Germinal center (tissue), 1 donor: Measurements from ENCODE around the gene RPGRIP1L.
A peak's percentile ranks its signal among the peaks of the same experiment; 100 is the strongest.

Source experiments
- DNase-seq: peaks from one replicate; pipeline ENCODE4 v3.0.0; 2012; ENCODE audit warnings: mixed read lengths, low spot score

The RPGRIP1L gene

DNA sequence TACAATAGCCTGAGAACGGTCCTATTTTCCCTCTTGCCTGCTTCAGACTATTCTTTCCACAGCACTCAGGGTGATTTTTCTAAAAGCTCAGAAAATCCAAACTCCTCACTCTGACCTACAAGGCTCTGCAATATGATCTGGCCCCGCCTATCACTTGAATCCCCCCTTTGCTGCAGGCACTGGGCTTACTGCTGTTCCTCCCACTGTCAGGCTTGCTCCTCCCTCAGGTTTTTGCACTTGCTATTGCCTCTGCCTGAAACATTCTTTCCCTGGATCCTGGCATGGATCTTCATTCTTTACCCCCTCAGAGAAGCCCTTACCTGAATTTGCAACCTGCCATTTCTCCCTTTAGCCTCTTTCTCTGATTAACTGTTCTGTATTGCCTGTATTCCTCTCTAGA lies 52.3 kb downstream of the RPGRIP1L start:
- DNase-seq = no peak

DNA sequence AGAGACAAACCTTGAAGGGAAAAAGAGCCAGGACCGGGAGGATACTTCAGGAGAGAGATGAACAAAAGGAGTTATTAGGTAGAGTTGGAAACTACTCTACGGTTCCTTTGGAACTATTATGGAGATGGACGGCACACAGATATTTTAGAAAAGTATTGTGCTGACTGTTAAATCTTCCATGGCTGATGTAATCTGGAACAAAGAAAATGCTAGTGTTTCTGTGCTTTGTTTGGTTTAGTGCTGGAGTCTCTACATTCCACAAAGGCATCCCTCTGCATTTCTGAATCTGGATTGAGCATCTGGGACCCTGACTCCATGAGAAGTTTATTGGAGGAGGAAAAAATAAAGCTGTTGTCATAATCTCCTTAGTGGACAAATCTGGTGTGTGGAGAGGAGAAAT lies 57.2 kb downstream of the RPGRIP1L start:
- no peak for DNase-seq

GRCh38 chr16:53643474-53643873 lies 60.2 kb downstream of the RPGRIP1L start:
- no peak for DNase-seq

GRCh38 chr16:53642094-53642493 lies 61.6 kb downstream of the RPGRIP1L start:
- DNase-seq = no peak

GRCh38 chr16:53636978-53637377 lies 66.7 kb downstream of the RPGRIP1L start:
- no peak for DNase-seq

GRCh38 chr16:53632526-53632925 lies 71.1 kb downstream of the RPGRIP1L start:
- no peak for DNase-seq

GRCh38 chr16:53631236-53632025 lies 72.2 kb downstream of the RPGRIP1L start:
- DNase-seq = no peak

DNA sequence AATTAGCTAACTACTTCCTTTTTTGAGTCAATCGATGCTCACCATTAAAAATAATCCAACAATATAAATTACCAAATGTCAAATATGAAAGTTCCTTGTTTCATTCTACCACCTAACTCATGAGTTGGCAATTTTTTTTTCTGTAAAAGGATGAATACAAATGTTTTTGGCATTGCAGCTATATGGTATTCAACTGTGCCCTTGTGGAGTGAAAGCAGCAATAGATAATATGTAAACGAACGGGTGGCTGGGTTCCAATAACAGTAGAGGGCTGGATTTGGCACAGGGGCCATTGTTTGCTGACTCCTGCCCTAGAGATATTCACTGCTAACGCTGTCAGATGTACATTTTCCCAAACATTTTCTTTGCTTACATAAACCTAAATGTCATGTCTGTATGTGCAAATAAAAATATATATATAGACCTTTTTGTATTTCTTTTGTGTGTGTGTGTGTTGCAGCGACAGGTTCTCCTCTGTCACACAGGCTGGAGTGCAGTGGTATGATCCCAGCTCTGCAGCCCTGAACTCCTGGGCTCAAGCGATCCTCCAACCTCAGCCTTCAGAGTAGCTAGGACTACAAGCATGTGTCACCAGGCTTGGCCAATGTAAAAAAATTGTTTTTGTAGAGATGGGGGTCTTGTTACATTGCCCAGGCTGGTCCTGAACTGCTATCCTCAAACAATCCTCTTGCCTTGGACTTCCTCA lies 73.9 kb downstream of the RPGRIP1L start:
- no peak for DNase-seq

DNA sequence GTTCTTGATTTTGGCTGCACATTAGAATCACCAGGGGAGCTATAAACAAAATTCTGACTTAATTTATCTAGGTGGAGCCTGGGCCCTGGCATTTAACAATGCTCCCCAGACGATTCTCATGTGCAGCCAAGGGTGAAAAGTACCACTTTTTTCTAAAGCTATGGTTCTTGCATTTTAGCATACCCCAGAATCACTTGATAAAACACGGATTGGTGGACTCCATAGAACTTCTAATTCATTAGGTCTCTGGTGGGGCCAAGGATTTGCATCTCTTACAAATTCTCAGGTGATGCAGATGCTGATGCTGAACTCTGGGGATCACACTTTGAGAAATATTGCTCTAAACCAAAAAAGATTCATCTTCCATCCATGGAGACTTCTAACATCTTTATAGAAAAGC lies 74.5 kb downstream of the RPGRIP1L start:
- peak; percentile 4 for DNase-seq

- DNase-seq = no peak
These were observed 76.8 kb downstream of the RPGRIP1L start for GRCh38 chr16:53626811-53627210.

DNA sequence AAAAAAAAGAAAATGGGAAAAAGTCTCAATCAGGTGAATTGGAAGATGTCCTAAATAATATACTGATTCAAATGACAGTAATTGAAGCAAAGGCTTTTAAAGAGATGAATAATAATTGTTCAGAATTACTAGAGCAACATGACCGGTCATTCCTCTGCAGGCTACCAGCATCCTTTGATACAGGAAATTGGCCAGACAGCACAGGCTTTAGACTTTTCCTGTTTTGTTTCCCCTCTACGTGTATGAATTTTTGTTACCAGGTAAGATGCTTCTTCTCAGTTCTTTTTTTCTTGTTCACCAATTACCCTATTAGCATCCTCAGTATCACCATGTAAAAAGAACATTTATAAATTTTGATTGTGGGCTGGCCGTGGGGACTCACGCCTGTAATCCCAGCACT lies 77.5 kb downstream of the RPGRIP1L start:
- DNase-seq = no peak

DNA sequence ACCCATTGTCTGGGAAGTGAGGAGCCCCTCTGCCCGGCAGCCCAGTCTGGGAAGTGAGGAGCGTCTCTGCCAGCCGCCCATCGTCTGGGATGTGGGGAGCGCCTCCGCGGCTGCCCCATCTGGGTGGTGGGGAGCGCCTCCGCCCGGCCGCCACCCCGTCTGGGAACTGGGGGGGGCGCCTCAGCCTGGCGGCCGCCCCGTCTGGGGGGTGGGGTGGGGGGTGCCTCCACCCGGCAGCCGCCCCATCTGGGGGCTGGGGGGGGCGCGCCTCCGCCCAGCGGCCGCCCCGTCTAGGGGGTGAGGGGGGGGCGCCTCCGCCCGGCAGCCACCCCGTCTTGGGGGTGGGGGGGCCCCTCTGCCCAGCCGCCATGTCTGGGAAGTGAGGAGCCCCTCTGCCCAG lies 78.4 kb downstream of the RPGRIP1L start:
- no peak for DNase-seq

- DNase-seq = no peak
These were observed 81.3 kb downstream of the RPGRIP1L start for GRCh38 chr16:53622315-53622714.

- DNase-seq = no peak
These were observed 83.2 kb downstream of the RPGRIP1L start for GRCh38 chr16:53620476-53620875.

GRCh38 chr16:53619235-53619634 lies 84.4 kb downstream of the RPGRIP1L start:
- DNase-seq = no peak

DNA sequence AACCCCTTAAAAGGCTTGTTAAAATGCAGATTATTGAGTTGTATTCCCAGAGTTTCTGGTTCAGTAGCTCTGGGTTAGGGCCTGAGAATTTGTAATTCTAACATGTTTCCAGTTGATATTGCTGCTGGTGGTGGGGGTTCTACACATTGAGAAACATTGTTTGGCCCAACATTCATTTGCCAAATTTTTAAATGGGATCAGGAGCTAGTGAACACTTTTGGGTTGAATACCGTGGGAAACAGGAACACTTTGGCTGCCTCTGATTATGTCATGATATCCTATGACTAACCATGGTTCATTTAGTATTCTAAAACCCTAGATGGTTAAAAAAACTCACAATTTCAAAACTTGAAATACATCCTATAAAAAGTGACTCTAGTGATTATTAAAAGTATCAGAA lies 89.3 kb downstream of the RPGRIP1L start:
- no peak for DNase-seq

DNA sequence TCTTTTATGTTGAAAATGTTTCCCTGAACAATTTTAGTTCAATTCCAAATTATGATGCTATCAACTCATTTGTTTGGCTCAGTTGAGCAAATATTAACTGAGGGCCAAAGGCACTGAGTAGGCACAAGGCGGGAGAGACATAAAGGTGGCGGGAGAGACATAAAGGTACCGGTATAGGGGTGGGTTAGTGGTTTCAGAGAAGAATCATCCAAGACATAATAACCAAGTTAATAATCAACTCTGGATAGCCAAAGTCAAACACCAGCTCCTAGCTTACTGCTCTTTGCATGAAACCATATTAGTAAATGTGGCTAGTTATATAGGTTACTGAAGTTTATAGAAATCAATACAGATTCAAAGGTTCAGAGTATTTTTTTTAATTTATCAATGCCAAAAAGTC lies 91.7 kb downstream of the RPGRIP1L start:
- DNase-seq = no peak

GRCh38 chr16:53611179-53611696 lies 92.4 kb downstream of the RPGRIP1L start:
- DNase-seq = no peak

- DNase-seq = no peak
These were observed 94.1 kb downstream of the RPGRIP1L start for GRCh38 chr16:53609536-53609935.

GRCh38 chr16:53608094-53608493 lies 95.6 kb downstream of the RPGRIP1L start:
- DNase-seq = no peak

DNA sequence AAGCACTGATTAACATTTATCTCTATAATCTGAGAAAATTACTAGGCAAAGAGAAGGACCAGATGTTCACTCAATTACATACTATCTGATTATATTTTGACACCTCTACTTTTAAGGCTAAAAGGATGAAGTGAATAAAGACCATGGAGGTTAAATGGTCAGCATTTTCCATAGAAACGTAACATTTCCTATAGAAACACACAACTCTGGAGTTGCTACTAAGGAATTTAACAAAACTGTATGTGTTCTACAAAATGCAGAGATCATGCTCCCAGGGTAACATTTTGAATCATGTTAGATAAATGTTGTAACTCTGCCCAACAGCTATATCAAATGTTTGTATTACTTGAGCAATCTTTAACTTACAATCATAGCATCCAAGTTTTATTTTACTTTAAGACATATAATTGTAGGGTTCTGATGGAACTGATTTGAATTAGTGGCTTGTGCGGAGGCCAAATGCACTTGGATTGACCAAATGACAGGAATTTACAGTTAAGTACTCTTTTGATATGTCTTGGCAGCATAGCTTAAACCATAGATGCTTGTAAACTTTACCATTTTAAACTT lies 97.7 kb downstream of the RPGRIP1L start:
- no peak for DNase-seq

GRCh38 chr16:53605356-53605755 lies 98.3 kb downstream of the RPGRIP1L start:
- DNase-seq = no peak

GRCh38 chr16:53601961-53602360 lies 101.7 kb downstream of the RPGRIP1L start:
- DNase-seq = no peak
